HepG2 (cell line): Measurements from ENCODE around the gene NUDT2. TPM values are rescaled to one million over a fixed set of nuclear protein-coding genes. Genes with fewer than 3 reads are reported as not detected.
A peak's percentile ranks its signal among the peaks of the same experiment; 100 is the strongest.

ENCODE experiments used
- ATF6 ChIP-seq: sonication (generic); formaldehyde crosslinking; conservative IDR thresholded peaks from 2 replicates; pipeline ENCODE4 v1.4.0; 2020; ENCODE audit warnings: missing genetic modification reagents
- CBX2 ChIP-seq, 2 experiments: fragments of 200-600 bp in 1 of 2; sonication (generic); formaldehyde crosslinking in 1 of 2; IDR thresholded peaks; 2 replicates each; pipeline versions ENCODE4 v1.7.0 to v1.8.1; 2018 to 2022; ENCODE audit warnings: low read depth in 2 of 2, low read length in 1 of 2, mild to moderate bottlenecking in 1 of 2, missing genetic modification reagents in 1 of 2
- RELA ChIP-seq: sonication (generic); formaldehyde crosslinking; IDR thresholded peaks from 2 replicates; pipeline ENCODE4 v1.4.0; 2020; ENCODE audit warnings: missing genetic modification reagents
- STAG1 ChIP-seq: sonication (generic); formaldehyde crosslinking; IDR thresholded peaks from 2 replicates; pipeline ENCODE4 v1.4.0; 2020; ENCODE audit warnings: missing genetic modification reagents
- TEAD2 ChIP-seq: sonication (generic); formaldehyde crosslinking; IDR thresholded peaks from 2 replicates; pipeline ENCODE4 v1.9.0; 2021; ENCODE audit warnings: missing genetic modification reagents
- ZNF296 ChIP-seq: sonication (generic); formaldehyde crosslinking; conservative IDR thresholded peaks from 2 replicates; pipeline ENCODE4 v1.5.0; 2020; ENCODE audit warnings: mild to moderate bottlenecking, missing genetic modification reagents
- ZNF547 ChIP-seq: sonication (generic); formaldehyde crosslinking; IDR thresholded peaks from 2 replicates; pipeline ENCODE4 v1.5.1; 2020; ENCODE audit warnings: mild to moderate bottlenecking, missing genetic modification reagents
- ZNF75D ChIP-seq: sonication (generic); formaldehyde crosslinking; IDR thresholded peaks from 2 replicates; pipeline ENCODE4 v1.8.1; 2023; ENCODE audit warnings: missing genetic modification reagents, mild to moderate bottlenecking, borderline replicate concordance
- polyA plus RNA-seq, 8 experiments: library from polyadenylated mRNA; depleted of rRNA in 3 of 8; stranded (reverse) in 7 of 8; unstranded in 1 of 8; fragments of >200 nt; fragmentation: Illumina TruSeq in 4 of 8; extraction: Trizol in 4 of 8; gene quantifications; 2 replicates each; pipeline versions ENCODE4 v1.2.1 to v1.2.3, GENCODE V29; 2011 to 2016; ENCODE audit warnings: low read depth in 4 of 8, missing spikeins in 1 of 8, mixed read lengths in 1 of 8; ENCODE audit not compliant: insufficient read depth in 1 of 8
- total RNA-seq, 5 experiments: library from RNA; depleted of rRNA; stranded (reverse); fragments of >200 nt; fragmentation: Illumina TruSeq; extraction: Trizol; gene quantifications; 2 replicates each; pipeline ENCODE4 v1.2.3, GENCODE V29; 2016; ENCODE audit warnings: low read depth in 1 of 5
- TF ChIP-seq, protein P1 (sequence below): sonication (generic); formaldehyde crosslinking; IDR thresholded peaks from 2 replicates; pipeline ENCODE4 v1.4.0; 2020; ENCODE audit warnings: mild to moderate bottlenecking, missing genetic modification reagents, borderline replicate concordance
- TF ChIP-seq, protein P2 (sequence below): sonication (generic); formaldehyde crosslinking; IDR thresholded peaks from one replicate; pipeline ENCODE4 v1.5.1; 2020; ENCODE audit warnings: mild to moderate bottlenecking, missing genetic modification reagents; ENCODE audit errors: not compliant biosample characterization
- TF ChIP-seq, protein P3 (sequence below): sonication (generic); formaldehyde crosslinking; IDR thresholded peaks from 2 replicates; pipeline ENCODE4 v1.5.1; 2020; ENCODE audit warnings: mild to moderate bottlenecking, missing genetic modification reagents, borderline replicate concordance

The NUDT2 gene
- total and polyA plus RNA-seq, 2 of the 13 experiments (the other 11 are each of a cell fraction or from before 2014, with no cell fraction given) = 19.9 to 24.6 TPM

GRCh38 chr9:34328500-34328986, 826 bp upstream of the NUDT2 start (continued):
- TF ChIP-seq, protein P1, sequence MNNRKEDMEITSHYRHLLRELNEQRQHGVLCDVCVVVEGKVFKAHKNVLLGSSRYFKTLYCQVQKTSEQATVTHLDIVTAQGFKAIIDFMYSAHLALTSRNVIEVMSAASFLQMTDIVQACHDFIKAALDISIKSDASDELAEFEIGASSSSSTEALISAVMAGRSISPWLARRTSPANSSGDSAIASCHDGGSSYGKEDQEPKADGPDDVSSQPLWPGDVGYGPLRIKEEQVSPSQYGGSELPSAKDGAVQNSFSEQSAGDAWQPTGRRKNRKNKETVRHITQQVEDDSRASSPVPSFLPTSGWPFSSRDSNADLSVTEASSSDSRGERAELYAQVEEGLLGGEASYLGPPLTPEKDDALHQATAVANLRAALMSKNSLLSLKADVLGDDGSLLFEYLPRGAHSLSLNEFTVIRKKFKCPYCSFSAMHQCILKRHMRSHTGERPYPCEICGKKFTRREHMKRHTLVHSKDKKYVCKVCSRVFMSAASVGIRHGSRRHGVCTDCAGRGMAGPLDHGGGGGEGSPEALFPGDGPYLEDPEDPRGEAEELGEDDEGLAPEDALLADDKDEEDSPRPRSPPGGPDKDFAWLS (CRISPR knock-in tag) = no peak
- TF ChIP-seq ZNF296 (no peak), STAG1 (CRISPR knock-in tag) (no peak), ZNF75D (CRISPR knock-in tag) (no peak), ATF6 (CRISPR knock-in tag) (no peak), RELA (CRISPR knock-in tag) (no peak), CBX2 (IDR thresholded peaks at IDR 0.05; ENCODE audit: low read depth, low read length) (no peak), CBX2 (CRISPR knock-in tag; IDR thresholded peaks at IDR 0.05; ENCODE audit: low read depth) (no peak), TEAD2 (CRISPR knock-in tag) (no peak), ZNF547 (CRISPR knock-in tag) (0 out of 2 replicates have a peak, but pooled peaks have one; percentile 43)
- TF ChIP-seq, protein P2, sequence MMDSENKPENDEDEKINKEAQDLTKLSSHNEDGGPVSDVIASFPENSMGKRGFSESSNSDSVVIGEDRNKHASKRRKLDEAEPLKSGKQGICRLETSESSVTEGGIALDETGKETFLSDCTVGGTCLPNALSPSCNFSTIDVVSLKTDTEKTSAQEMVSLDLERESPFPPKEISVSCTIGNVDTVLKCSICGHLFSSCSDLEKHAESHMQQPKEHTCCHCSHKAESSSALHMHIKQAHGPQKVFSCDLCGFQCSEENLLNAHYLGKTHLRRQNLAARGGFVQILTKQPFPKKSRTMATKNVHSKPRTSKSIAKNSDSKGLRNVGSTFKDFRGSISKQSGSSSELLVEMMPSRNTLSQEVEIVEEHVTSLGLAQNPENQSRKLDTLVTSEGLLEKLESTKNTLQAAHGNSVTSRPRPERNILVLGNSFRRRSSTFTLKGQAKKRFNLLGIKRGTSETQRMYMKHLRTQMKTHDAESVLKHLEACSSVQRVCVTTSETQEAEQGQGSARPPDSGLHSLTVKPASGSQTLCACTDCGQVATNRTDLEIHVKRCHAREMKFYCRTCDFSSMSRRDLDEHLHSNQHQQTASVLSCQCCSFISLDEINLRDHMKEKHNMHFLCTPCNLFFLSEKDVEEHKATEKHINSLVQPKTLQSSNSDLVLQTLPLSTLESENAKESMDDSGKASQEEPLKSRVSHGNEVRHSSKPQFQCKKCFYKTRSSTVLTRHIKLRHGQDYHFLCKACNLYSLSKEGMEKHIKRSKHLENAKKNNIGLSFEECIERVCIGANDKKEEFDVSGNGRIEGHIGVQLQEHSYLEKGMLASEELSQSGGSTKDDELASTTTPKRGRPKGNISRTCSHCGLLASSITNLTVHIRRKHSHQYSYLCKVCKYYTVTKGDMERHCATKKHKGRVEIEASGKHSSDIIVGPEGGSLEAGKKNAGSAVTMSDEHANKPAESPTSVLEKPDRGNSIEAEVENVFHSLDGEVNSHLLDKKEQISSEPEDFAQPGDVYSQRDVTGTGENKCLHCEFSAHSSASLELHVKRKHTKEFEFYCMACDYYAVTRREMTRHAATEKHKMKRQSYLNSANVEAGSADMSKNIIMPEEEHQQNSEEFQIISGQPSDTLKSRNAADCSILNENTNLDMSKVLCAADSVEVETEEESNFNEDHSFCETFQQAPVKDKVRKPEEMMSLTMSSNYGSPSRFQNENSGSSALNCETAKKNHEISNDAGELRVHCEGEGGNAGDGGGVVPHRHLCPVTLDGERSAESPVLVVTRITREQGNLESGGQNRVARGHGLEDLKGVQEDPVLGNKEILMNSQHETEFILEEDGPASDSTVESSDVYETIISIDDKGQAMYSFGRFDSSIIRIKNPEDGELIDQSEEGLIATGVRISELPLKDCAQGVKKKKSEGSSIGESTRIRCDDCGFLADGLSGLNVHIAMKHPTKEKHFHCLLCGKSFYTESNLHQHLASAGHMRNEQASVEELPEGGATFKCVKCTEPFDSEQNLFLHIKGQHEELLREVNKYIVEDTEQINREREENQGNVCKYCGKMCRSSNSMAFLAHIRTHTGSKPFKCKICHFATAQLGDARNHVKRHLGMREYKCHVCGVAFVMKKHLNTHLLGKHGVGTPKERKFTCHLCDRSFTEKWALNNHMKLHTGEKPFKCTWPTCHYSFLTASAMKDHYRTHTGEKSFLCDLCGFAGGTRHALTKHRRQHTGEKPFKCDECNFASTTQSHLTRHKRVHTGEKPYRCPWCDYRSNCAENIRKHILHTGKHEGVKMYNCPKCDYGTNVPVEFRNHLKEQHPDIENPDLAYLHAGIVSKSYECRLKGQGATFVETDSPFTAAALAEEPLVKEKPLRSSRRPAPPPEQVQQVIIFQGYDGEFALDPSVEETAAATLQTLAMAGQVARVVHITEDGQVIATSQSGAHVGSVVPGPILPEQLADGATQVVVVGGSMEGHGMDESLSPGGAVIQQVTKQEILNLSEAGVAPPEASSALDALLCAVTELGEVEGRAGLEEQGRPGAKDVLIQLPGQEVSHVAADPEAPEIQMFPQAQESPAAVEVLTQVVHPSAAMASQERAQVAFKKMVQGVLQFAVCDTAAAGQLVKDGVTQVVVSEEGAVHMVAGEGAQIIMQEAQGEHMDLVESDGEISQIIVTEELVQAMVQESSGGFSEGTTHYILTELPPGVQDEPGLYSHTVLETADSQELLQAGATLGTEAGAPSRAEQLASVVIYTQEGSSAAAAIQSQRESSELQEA = no peak
- TF ChIP-seq, protein P3, sequence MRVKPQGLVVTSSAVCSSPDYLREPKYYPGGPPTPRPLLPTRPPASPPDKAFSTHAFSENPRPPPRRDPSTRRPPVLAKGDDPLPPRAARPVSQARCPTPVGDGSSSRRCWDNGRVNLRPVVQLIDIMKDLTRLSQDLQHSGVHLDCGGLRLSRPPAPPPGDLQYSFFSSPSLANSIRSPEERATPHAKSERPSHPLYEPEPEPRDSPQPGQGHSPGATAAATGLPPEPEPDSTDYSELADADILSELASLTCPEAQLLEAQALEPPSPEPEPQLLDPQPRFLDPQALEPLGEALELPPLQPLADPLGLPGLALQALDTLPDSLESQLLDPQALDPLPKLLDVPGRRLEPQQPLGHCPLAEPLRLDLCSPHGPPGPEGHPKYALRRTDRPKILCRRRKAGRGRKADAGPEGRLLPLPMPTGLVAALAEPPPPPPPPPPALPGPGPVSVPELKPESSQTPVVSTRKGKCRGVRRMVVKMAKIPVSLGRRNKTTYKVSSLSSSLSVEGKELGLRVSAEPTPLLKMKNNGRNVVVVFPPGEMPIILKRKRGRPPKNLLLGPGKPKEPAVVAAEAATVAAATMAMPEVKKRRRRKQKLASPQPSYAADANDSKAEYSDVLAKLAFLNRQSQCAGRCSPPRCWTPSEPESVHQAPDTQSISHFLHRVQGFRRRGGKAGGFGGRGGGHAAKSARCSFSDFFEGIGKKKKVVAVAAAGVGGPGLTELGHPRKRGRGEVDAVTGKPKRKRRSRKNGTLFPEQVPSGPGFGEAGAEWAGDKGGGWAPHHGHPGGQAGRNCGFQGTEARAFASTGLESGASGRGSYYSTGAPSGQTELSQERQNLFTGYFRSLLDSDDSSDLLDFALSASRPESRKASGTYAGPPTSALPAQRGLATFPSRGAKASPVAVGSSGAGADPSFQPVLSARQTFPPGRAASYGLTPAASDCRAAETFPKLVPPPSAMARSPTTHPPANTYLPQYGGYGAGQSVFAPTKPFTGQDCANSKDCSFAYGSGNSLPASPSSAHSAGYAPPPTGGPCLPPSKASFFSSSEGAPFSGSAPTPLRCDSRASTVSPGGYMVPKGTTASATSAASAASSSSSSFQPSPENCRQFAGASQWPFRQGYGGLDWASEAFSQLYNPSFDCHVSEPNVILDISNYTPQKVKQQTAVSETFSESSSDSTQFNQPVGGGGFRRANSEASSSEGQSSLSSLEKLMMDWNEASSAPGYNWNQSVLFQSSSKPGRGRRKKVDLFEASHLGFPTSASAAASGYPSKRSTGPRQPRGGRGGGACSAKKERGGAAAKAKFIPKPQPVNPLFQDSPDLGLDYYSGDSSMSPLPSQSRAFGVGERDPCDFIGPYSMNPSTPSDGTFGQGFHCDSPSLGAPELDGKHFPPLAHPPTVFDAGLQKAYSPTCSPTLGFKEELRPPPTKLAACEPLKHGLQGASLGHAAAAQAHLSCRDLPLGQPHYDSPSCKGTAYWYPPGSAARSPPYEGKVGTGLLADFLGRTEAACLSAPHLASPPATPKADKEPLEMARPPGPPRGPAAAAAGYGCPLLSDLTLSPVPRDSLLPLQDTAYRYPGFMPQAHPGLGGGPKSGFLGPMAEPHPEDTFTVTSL (CRISPR knock-in tag) = no peak
